Heart right ventricle (tissue), 16 donors: ENCODE measurements around the gene DCUN1D3. TPM values are rescaled to one million over a fixed set of nuclear protein-coding genes. Genes with fewer than 3 reads are reported as not detected.

Experiments used
- ATAC-seq, 8 donors: fragments of 200-7000 bp; cut with Tn5 transposase; one replicate each; pipeline ENCODE4 v1.9.1; 2020; ENCODE audit warnings: mild to moderate bottlenecking in 8 of 8, moderate library complexity in 8 of 8, moderate number of reproducible peaks in 1 of 8
- DNase-seq, 2 donors: peaks; one replicate each; pipeline ENCODE4 v3.0.0-alpha.2; 2020
- H3K27ac ChIP-seq, 10 donors: fragments of 200-600 bp; sonication (generic) in 2 of 10; one replicate each; pipeline versions ENCODE4 v1.5.0 to v1.8.0; 2020 to 2022; ENCODE audit warnings: mild to moderate bottlenecking in 3 of 10
- H3K27me3 ChIP-seq, 7 donors: fragments of 200-600 bp; one replicate each; pipeline ENCODE4 v1.8.0; 2021 to 2022; ENCODE audit warnings: mild to moderate bottlenecking in 2 of 7
- H3K36me3 ChIP-seq, 9 donors: fragments of 200-600 bp; sonication (generic) in 1 of 9; one replicate each; pipeline versions ENCODE4 v1.5.0 to v1.8.0; 2020 to 2022; ENCODE audit warnings: mild to moderate bottlenecking in 2 of 9
- H3K4me1 ChIP-seq, 9 donors: fragments of 200-600 bp; sonication (generic) in 1 of 9; one replicate each; pipeline versions ENCODE4 v1.5.0 to v1.8.0; 2020 to 2022; ENCODE audit warnings: mild to moderate bottlenecking in 4 of 9
- H3K4me3 ChIP-seq, 10 donors: fragments of 200-600 bp; sonication (generic) in 2 of 10; one replicate each; pipeline versions ENCODE4 v1.5.0 to v1.8.0; 2020 to 2022; ENCODE audit warnings: mild to moderate bottlenecking in 7 of 10, moderate library complexity in 2 of 10
- H3K9me3 ChIP-seq, 11 donors: fragments of 200-600 bp in 10 of 11; sonication (generic) in 2 of 11; one replicate each; pipeline versions ENCODE4 v1.5.0 to v1.8.0; 2013 to 2022; ENCODE audit warnings: mild to moderate bottlenecking in 2 of 11, control low read depth in 1 of 11, moderate library complexity in 1 of 11
- CTCF ChIP-seq, 9 donors: fragments of 200-600 bp; sonication (generic) in 2 of 9; IDR thresholded peaks; one replicate each; pipeline versions ENCODE4 v1.5.0 to v1.8.0; 2021 to 2022; ENCODE audit warnings: antibody characterized with exemption in 9 of 9, mild to moderate bottlenecking in 5 of 9, moderate library complexity in 1 of 9
- WGBS, 2 donors: extraction: QIAGEN DNeasy Blood & Tissue Kit; methylation state at CpG; one replicate each; pipeline ENCODE4 v1.1.7; 2013; ENCODE audit warnings: inconsistent platforms in 1 of 2; 5-methylcytosine and 5-hydroxymethylcytosine counted together
- intact Hi-C, 10 donors: fragments of 100-400 bp; cut with DNase I; formaldehyde crosslinking; loops; one replicate each; pipeline versions ENCODE4 v1.11.1 to v1.14.2; 2022
- polyA plus RNA-seq, 2 donors: library from polyadenylated mRNA; stranded (reverse); fragments of 200-250 nt; gene quantifications; one replicate each; pipeline ENCODE4 v1.2.3, GENCODE V29; 2013
- total RNA-seq, 10 donors: library from RNA; stranded (reverse); fragmentation: NEBNext Ultra II Directional in 3 of 10; extraction: Animal tissue kit (Norgen Biotek cat#: 25700) in 3 of 10; gene quantifications; one replicate each; pipeline versions ENCODE4 v1.2.1 to v1.2.4, GENCODE V29; 2021 to 2023
- donor health status: Arrhythmogenic right ventricular cardiomyopathy.
- donor health status: ischemic (EF 13 %, LVEDD 7.1; RV severe dilation, severe dysfunction).
- donor health status: healthy with polysubstance abuse.
- donor health status: DM: no; HTN: yes; CAD: no.
- donor health status: DM: no; HTN: no; CAD: no.
- donor health status: ischemic (EF 25% LVEDD 6.9; RV normal size, moderate dysfunction).
- donor health status: ischemic (EF 25% LVEDD 5.7; RV mildly dilated, moderate dysfunction).
- donor health status: healthy.
- donor health status: DM: yes; HTN: yes; CAD: no.
- donor health status: Ischemic cardiomyopathy.
- donor health status: ischemic (EF 35%, LVEDD 5.7; RV mildly dilated, moderate dysfunction).
- donor health status: nonischemic (EF 11% LVEDD 7.7; RV severe dilation, severe dysfunction).
- donor health status: DM: yes; HTN: yes; CAD: no.
- donor health status: PGD.
- donor health status: ischemic (EF 29% LVEDD 5.4; RV normal size, mild dysfunction).
- donor health status: nonischemic (EF 23%, LVEDD 6.1; RV moderate dilation, normal function).

DCUN1D3 gene
- total and polyA plus RNA-seq, 12 donors = 3.4 to 32.6 (median 9.4) TPM

GRCh38 chr16:20904507-20905081, 4.4 kb upstream of the DCUN1D3 start:
- Histone ChIP-seq H3K27me3 (no peaks in the 10 kb centered on the region), H3K4me1 (peaks cover 18 to 81% (median 62%) of the 10 kb centered on the region in 9 donors), H3K36me3 (no peaks in the 10 kb centered on the region), H3K9me3 (no peaks in the 10 kb centered on the region), H3K4me3 (peak overlapping the region in 1 of 10 donors; percentile 6), H3K27ac (peak overlapping the region; percentile 2 to 97 (median 70))
- intact Hi-C loops = loop anchor here in 7 of 10 donors (5.0 to 10.0 kb wide), 5 partner anchors 37 to 97 kb away; partner anchors contain the start of genes ERI2 (in 1 of the 7) and REXO5 (in 1 of the 7)
- DNase-seq (no peak), ATAC-seq (no peak)
- no peak for TF ChIP-seq CTCF (IDR thresholded peaks at IDR 0.05)
- WGBS, 2 donors = 26 to 35% methylated on average over 3 of the region's 3 CpGs

- peaks cover 18 to 85% (median 67%) of the 10 kb centered on the region in 9 donors for H3K4me1 ChIP-seq
- H3K27me3 ChIP-seq = no peaks in the 10 kb centered on the region
- DNase-seq = no peak
- no peaks in the 10 kb centered on the region for H3K36me3 ChIP-seq
- WGBS, 2 donors = 37 to 44% methylated on average over 5 of the region's 5 CpGs
- intact Hi-C loops = loop anchor here in 7 of 10 donors (5.0 to 10.0 kb wide), 5 partner anchors 37 to 97 kb away; partner anchors contain the start of genes ERI2 (in 1 of the 7) and REXO5 (in 1 of the 7)
- no peaks in the 10 kb centered on the region for H3K9me3 ChIP-seq
- ATAC-seq = no peak
- H3K27ac ChIP-seq = peak overlapping the region in 9 of 10 donors; percentile 59 to 97 (median 69)
- peak overlapping the region in 1 of 10 donors; percentile 6 for H3K4me3 ChIP-seq
- TF ChIP-seq CTCF (IDR thresholded peaks at IDR 0.05) = no peak
Measured at GRCh38 chr16:20903899-20904506, 3.8 kb upstream of the DCUN1D3 start.

GRCh38 chr16:20903116-20903898, 3.1 kb upstream of the DCUN1D3 start:
- Histone ChIP-seq H3K4me1 (peaks cover 20 to 85% (median 74%) of the 10 kb centered on the region in 9 donors), H3K27ac (peak overlapping the region in 8 of 10 donors; percentile 59 to 99 (median 96)), H3K4me3 (no peak overlapping the region), H3K36me3 (no peaks in the 10 kb centered on the region), H3K9me3 (no peaks in the 10 kb centered on the region), H3K27me3 (no peaks in the 10 kb centered on the region)
- no peak for ATAC-seq
- WGBS, 2 donors = 76 to 86% methylated on average over 5 of the region's 5 CpGs
- intact Hi-C loops = loop anchor here in 7 of 10 donors (5.0 to 10.0 kb wide), 5 partner anchors 36 to 96 kb away; partner anchors contain the start of genes ERI2 (in 1 of the 7) and REXO5 (in 1 of the 7)
- TF ChIP-seq CTCF (IDR thresholded peaks at IDR 0.05) = no peak
- DNase-seq = no peak

- Histone ChIP-seq H3K9me3 (no peaks in the 10 kb centered on the region), H3K4me3 (peak overlapping the region in 3 of 10 donors; percentile 69 to 80 (median 73)), H3K4me1 (peaks cover 20 to 85% (median 81%) of the 10 kb centered on the region in 9 donors), H3K36me3 (peaks cover 0 to 4% (median 0%) of the 10 kb centered on the region in 9 donors), H3K27ac (peak overlapping the region in 8 of 10 donors; percentile 46 to 99 (median 97)), H3K27me3 (no peaks in the 10 kb centered on the region)
- intact Hi-C loops = loop anchor here in 7 of 10 donors (5.0 to 10.0 kb wide), 5 partner anchors 35 to 95 kb away; partner anchors contain the start of genes ERI2 (in 1 of the 7) and REXO5 (in 1 of the 7)
- no peak for TF ChIP-seq CTCF (IDR thresholded peaks at IDR 0.05)
- ATAC-seq (no peak), DNase-seq (no peak)
- WGBS, 2 donors = 82 to 87% methylated on average over 6 of the region's 6 CpGs
Measured at GRCh38 chr16:20902426-20902825, 2.3 kb upstream of the DCUN1D3 start.
